Measurements from ENCODE around the gene MRPL52. TPM values are rescaled to one million over a fixed set of nuclear protein-coding genes. Genes with fewer than 3 reads are reported as not detected.
"Not testable (repeated sequence)": the region's sequence is repeated elsewhere in the genome, so short reads cannot be mapped to it uniquely, and the experiment has no call there.

The MRPL52 gene
- polyA plus RNA-seq (2012; ENCODE audit: low read depth, missing spikeins), result 188 TPM

DNA sequence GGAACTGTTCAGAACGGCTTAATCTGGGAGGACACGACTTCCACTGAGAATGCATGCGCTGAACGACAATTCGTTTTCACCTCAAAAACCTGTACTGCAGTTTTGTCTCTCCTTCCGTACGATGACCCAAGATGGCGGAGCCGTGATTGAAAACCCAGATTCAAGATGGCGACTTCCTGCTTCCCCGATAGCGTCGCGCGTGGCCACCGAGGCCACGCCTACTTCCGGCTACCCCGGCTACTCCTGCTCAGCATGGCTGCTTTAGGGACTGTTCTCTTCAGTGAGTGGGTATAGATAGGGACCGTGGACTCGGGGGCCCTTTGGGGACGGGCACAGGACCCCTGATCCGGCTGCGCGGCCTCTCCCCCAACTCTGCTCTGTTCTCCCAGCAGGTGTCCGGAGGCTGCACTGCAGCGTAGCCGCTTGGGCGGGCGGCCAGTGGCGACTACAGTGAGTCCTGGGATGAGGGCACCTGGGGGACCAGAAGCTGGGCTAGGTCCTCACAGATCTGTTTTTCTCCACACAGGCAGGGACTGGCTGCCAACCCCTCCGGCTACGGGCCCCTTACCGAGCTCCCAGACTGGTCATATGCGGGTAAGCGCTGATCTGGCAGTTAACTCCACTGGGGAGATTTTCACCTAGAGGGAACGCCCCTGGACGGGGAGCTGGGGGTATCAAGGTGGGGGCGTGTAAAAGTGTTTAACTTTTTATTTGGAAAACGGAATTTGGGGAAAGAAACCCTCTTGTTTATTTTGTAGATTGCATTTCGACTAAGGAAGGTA, at the start of gene MRPL52:
Gene MRPL52, plus strand, starts transcription at position 227 of the 782 bp plus-strand sequence. Its CDS starts 26 bp downstream, at position 253.
- TF ChIP-seq SPI1 (IDR thresholded peaks at IDR 0.05; ENCODE audit: low read depth, low read length) (0 out of 2 replicates have a peak, but pooled peaks have one; percentile 1), PAX5 (IDR thresholded peaks at IDR 0.05; ENCODE audit: insufficient read depth, low read length, severe bottlenecking) (peak; percentile 16), POU2F2 (IDR thresholded peaks at IDR 0.05; ENCODE audit: low read depth, low read length) (peak; percentile 75; the same call in 1 of the 2 replicates), POLR2AphosphoS5 (IDR thresholded peaks at IDR 0.05; ENCODE audit: low read depth, low read length) (peak; percentile 72), POLR2A (IDR thresholded peaks at IDR 0.05; ENCODE audit: low read depth, low read length) (peak; percentile 83), TAF1 (IDR thresholded peaks at IDR 0.05; ENCODE audit: low read depth, low read length) (peak; percentile 73)
- DNase-seq (ENCODE audit: insufficient read length, low spot score) (peak; percentile 77), FAIRE-seq (peak; percentile 92)

DNA sequence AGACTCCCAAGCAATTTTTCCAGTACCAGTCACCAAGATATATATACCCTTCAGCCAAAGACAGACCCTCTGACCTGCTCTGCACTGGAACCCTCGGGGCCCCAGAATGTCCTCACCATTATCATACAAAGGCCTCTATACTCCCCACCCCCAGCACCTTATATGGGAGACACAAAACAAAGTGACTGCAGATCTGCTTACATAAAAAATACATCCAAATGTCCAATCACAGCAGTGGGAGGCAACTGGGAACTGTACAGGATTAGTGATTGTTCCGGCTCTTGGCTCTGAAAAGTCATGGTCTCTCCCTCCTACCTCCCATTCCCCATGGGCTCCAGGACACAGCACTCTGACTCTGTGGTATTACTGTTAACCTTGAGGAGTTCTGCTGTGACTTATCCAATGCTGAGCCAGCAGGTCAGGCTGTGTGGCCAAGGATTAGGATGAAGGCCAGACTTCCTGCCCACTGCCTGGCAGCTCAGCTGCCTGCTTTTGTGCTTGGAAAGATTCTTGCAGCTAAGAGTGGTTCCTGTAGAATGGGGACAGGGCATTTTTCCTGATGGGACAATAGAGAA, 49.5 kb upstream of the MRPL52 start:
- DNase-seq (ENCODE audit: insufficient read length, low spot score) (no peak), FAIRE-seq (no peak)
- no peak for TF ChIP-seq POLR2AphosphoS5 (IDR thresholded peaks at IDR 0.05; ENCODE audit: low read depth, low read length)
- TF ChIP-seq POLR2A (IDR thresholded peaks at IDR 0.05; ENCODE audit: low read depth, low read length), result no peak
- TF ChIP-seq SPI1 (IDR thresholded peaks at IDR 0.05; ENCODE audit: low read depth, low read length), result no peak
- no peak for TF ChIP-seq POU2F2 (IDR thresholded peaks at IDR 0.05; ENCODE audit: low read depth, low read length)
- TF ChIP-seq TAF1 (IDR thresholded peaks at IDR 0.05; ENCODE audit: low read depth, low read length), result no peak
- TF ChIP-seq PAX5 (IDR thresholded peaks at IDR 0.05; ENCODE audit: insufficient read depth, low read length, severe bottlenecking), result no peak

DNA sequence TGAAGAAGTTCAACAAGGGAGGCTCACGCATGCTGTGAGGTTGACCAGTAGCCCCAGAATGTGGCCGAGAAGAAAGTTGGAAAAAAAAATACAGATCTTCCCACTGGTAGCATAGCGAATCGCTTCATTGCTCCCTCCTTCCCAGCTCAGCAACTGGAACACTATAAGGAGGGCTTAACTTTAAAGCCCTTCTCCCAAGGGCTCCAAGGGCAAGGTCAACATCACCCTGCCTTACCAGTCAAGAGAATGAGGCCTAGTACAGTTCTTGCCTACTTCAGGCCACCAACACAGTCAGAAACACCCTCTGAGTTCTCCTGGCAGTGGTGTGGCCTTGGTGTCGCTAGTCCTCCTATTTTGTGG, 48.8 kb upstream of the MRPL52 start:
- TF ChIP-seq SPI1 (IDR thresholded peaks at IDR 0.05; ENCODE audit: low read depth, low read length) (no peak), TAF1 (IDR thresholded peaks at IDR 0.05; ENCODE audit: low read depth, low read length) (no peak), PAX5 (IDR thresholded peaks at IDR 0.05; ENCODE audit: insufficient read depth, low read length, severe bottlenecking) (no peak), POU2F2 (IDR thresholded peaks at IDR 0.05; ENCODE audit: low read depth, low read length) (no peak), POLR2AphosphoS5 (IDR thresholded peaks at IDR 0.05; ENCODE audit: low read depth, low read length) (no peak), POLR2A (IDR thresholded peaks at IDR 0.05; ENCODE audit: low read depth, low read length) (no peak)
- FAIRE-seq (no peak), DNase-seq (ENCODE audit: insufficient read length, low spot score) (no peak)

DNA sequence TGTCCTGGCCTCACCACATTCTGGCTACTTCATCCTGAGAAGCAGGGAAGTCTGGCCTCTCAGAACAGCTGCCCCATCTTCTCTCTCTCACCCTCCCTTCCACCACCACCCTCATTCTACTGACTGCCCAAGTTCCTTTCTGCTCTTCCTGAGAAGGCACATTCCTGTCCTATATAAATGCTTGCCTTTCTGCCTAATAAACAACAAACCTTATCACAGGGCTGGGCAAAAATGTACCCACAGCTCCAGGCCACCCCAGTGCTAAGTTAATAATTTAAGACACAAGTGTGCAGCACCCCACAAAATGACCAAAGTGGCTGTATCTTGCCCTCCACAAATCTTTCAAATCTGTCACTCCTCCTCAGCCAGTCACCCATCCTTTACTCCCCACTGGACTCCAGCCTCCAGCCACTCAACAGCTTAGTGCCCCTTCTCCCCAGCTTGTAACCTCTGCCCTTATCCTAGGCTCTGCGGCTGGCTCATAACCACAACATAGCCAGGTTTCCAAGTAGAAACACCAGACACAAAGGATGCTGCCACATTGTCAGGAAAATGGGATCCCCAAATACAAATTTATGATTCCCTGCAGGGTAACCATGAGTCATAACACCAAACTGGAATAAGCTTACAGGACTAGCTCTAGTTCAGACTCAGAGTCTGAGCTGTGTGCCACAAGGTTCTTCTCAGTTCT, 48.2 kb upstream of the MRPL52 start:
- TF ChIP-seq POU2F2 (IDR thresholded peaks at IDR 0.05; ENCODE audit: low read depth, low read length) (no peak), POLR2AphosphoS5 (IDR thresholded peaks at IDR 0.05; ENCODE audit: low read depth, low read length) (no peak), TAF1 (IDR thresholded peaks at IDR 0.05; ENCODE audit: low read depth, low read length) (no peak), SPI1 (IDR thresholded peaks at IDR 0.05; ENCODE audit: low read depth, low read length) (no peak), PAX5 (IDR thresholded peaks at IDR 0.05; ENCODE audit: insufficient read depth, low read length, severe bottlenecking) (no peak), POLR2A (IDR thresholded peaks at IDR 0.05; ENCODE audit: low read depth, low read length) (no peak)
- DNase-seq (ENCODE audit: insufficient read length, low spot score) (no peak), FAIRE-seq (no peak)

DNA sequence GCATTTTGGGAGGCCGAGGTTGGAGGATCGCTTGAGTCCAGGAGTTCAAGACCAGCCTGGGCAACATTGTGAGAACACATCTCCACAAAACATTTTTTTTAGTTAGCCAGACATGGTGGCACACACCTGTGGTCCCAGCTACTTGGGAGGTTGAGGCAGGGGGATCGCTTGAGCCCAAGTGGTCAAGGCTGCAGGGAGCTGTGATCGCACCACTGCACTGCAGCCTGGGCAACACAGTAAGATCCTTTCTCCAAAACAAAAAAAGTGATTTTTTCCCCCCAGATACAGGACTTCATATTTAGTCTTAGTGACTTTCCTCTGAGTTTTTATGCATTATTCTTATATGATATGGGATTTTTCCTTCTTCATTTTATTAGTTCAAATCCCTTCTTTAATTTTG, 43.0 kb upstream of the MRPL52 start:
- DNase-seq (ENCODE audit: insufficient read length, low spot score), result no peak

DNA sequence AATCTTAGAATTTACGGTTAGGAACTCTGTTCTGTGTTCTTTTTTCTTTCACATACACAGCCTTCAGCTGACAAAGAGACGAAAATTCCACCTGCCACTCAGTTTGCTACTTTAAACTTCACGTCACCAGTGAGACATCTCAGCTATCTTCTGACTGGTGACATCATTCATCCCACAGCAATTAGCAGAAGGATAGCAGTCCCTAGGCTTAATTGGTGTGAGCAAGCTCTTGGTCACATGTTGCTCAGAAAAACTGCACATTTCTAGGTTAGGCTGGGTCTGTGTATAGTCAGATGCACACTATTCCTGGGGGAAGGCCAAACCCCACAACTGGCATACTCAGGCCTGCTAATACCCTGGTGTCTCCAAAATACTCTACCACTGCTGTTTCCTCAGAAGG, 38.4 kb upstream of the MRPL52 start:
- TF ChIP-seq PAX5 (IDR thresholded peaks at IDR 0.05; ENCODE audit: insufficient read depth, low read length, severe bottlenecking) (no peak), SPI1 (IDR thresholded peaks at IDR 0.05; ENCODE audit: low read depth, low read length) (no peak), TAF1 (IDR thresholded peaks at IDR 0.05; ENCODE audit: low read depth, low read length) (no peak), POU2F2 (IDR thresholded peaks at IDR 0.05; ENCODE audit: low read depth, low read length) (no peak), POLR2A (IDR thresholded peaks at IDR 0.05; ENCODE audit: low read depth, low read length) (no peak), POLR2AphosphoS5 (IDR thresholded peaks at IDR 0.05; ENCODE audit: low read depth, low read length) (no peak)
- DNase-seq (ENCODE audit: insufficient read length, low spot score) (no peak), FAIRE-seq (peak; percentile 54)

More for the DNA sequence above, 43.0 kb upstream of the MRPL52 start:
- TF ChIP-seq POLR2A (IDR thresholded peaks at IDR 0.05; ENCODE audit: low read depth, low read length) (no peak), POLR2AphosphoS5 (IDR thresholded peaks at IDR 0.05; ENCODE audit: low read depth, low read length) (no peak), PAX5 (IDR thresholded peaks at IDR 0.05; ENCODE audit: insufficient read depth, low read length, severe bottlenecking) (no peak), TAF1 (IDR thresholded peaks at IDR 0.05; ENCODE audit: low read depth, low read length) (no peak), SPI1 (IDR thresholded peaks at IDR 0.05; ENCODE audit: low read depth, low read length) (no peak), POU2F2 (IDR thresholded peaks at IDR 0.05; ENCODE audit: low read depth, low read length) (no peak)
- no peak for FAIRE-seq

DNA sequence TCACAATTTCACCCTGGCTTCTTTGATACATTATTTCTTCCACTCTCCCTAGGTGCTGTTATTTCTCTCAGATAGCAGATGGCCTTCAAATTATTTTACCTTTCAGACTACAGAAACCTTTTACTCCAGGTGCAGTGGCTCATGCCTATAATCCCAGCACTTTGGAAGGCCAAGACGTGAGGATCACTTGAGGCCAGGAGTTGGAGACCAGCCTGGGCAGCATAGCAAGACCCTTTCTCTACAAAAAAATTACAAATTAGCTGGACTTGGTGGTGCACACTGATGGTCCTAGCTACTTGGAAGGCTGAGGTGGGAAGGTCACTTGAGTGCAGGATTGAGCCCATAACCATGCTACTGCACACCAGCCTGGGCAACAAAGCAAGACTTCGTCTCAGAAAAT, 37.5 kb upstream of the MRPL52 start:
- TF ChIP-seq POU2F2 (IDR thresholded peaks at IDR 0.05; ENCODE audit: low read depth, low read length) (no peak), PAX5 (IDR thresholded peaks at IDR 0.05; ENCODE audit: insufficient read depth, low read length, severe bottlenecking) (no peak)
- peak; percentile 20 for FAIRE-seq
- no peak for DNase-seq (ENCODE audit: insufficient read length, low spot score)

DNA sequence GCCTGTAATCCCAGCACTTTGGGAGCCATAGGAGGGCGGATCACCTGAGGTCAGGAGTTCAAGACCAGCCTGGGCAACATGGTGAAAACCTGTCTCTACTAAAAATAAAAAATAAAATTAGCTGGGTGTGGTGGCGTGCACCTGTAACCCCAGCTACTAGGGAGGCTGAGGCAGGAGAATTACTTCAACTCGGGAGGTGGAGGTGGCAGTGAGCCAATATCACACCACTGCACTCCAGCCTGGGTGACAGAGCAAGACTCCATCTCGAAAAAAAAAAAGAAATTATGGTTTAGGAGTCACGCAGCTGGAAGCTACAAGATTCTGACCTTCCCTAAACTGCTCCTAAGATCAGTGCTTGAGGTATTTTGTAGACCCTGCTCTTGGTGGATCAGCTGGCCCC, 36.1 kb upstream of the MRPL52 start:
- DNase-seq (ENCODE audit: insufficient read length, low spot score); FAIRE-seq: not testable (repeated sequence)

DNA sequence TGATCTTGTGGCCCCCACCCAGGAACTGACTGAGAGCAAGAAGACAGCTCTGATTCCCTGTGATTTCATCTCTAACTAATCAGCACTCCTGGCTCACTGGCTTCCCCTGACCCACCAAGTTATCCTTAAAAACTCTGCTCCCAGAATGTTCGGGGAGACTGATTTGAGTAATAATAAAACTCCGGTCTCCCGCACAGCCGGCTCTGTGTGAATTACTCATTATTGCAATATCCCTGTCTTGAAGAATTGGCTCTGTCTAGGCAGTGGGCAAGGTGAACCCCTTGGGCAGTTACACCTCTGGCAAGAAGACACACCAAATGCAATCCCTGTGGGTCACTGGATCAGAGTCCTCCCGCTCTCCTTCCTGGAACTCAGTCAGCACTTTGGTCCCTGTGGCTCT, 35.7 kb upstream of the MRPL52 start:
- TF ChIP-seq POU2F2 (IDR thresholded peaks at IDR 0.05; ENCODE audit: low read depth, low read length), result no peak
- DNase-seq (ENCODE audit: insufficient read length, low spot score) (no peak), FAIRE-seq (no peak)

DNA sequence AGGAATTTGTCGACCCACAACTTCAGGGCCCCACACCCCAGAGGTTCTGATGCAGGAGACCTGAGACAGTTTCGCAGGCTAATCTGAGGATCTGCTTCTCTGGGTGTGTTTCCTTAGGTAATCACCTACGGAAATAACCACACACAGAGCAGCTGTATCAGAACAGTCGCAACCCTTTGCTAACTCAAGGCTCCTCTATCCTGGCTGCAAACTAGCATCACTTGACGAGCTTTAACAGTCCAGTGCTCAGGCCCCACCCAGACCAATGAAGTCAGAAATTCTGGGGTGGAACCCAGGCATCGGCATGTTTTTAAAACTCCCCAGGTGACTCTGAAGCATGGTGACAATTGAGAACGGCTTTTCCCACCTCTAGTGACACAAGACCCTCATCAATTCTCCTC, 35.1 kb upstream of the MRPL52 start:
- DNase-seq (ENCODE audit: insufficient read length, low spot score) (no peak), FAIRE-seq (peak; percentile 66)
- no peak for TF ChIP-seq SPI1 (IDR thresholded peaks at IDR 0.05; ENCODE audit: low read depth, low read length)
- no peak for TF ChIP-seq POLR2AphosphoS5 (IDR thresholded peaks at IDR 0.05; ENCODE audit: low read depth, low read length)
- TF ChIP-seq POU2F2 (IDR thresholded peaks at IDR 0.05; ENCODE audit: low read depth, low read length), result no peak
- TF ChIP-seq TAF1 (IDR thresholded peaks at IDR 0.05; ENCODE audit: low read depth, low read length), result no peak
- TF ChIP-seq POLR2A (IDR thresholded peaks at IDR 0.05; ENCODE audit: low read depth, low read length), result no peak
- TF ChIP-seq PAX5 (IDR thresholded peaks at IDR 0.05; ENCODE audit: insufficient read depth, low read length, severe bottlenecking), result no peak
